Raji (cell line): ENCODE results near the gene TAF1L.

Experiments used
- POLR2A ChIP-seq: IDR thresholded peaks from 2 replicates; pipeline ENCODE4 v1.6.1; 2011; ENCODE audit warnings: low read depth, low read length, control low read depth; ENCODE audit not compliant: insufficient read depth

The TAF1L gene

GRCh38 chr9:32603914-32604852 lies 31.3 kb downstream of the TAF1L start:
- no peak for TF ChIP-seq POLR2A

GRCh38 chr9:32596936-32597335 lies 38.5 kb downstream of the TAF1L start:
- TF ChIP-seq POLR2A, result no peak

DNA sequence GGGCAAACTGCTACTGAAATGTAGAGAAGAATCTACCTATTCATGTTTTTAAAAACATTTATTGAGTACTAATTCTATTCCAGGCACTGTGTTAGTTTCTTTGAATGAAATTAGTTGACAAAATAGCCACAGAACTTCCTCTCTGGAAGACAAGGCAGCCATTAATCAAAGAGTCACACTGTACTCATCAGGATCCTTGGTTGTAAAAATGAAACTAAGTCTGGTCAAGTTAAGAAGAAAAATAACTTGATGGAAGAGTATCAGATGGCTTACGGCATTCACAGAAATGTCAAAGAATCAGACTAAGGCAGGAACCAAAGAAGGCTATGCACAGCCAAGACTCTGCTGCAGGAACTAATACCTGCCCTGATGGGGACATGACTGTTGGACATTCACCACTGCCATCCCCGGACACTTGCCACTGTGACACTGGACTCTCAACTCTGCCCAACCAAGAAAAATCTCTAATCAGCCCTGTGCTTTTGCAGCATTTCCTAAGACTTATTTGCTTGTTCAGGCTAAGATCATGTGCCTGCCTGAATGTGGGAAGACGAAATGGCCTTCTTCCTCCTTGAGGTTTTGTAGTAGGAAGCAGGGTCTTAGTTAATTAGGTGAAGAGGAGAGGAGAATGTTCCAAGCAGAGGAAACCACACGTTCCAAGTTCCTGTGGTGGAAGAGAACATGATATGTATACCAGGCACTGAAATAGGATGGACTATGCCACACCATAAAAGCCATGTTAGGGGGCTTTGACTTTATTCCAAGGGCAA lies 39.2 kb downstream of the TAF1L start:
- TF ChIP-seq POLR2A, result no peak

DNA sequence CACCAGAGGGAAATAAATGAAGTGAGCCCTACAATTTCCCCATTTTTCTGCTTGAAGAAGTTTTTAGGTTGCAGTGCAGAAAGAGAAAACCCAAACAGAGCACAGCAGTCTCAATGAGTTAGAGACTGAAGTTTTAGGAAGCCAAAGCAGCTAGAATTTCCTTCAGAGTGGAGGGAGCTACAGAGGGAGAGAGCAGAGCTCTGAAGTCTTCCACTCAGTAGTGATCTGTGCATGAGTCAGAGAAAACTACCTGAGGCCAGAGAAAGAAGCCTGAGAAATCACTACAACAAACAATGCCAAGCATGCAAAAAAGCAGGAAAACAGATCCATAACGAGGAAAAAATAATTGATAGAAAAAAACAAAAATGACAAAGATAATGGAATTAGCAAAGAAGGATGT lies 44.6 kb downstream of the TAF1L start:
- no peak for TF ChIP-seq POLR2A

- TF ChIP-seq POLR2A, result no peak
These were observed 45.0 kb downstream of the TAF1L start for GRCh38 chr9:32590476-32590875.

DNA sequence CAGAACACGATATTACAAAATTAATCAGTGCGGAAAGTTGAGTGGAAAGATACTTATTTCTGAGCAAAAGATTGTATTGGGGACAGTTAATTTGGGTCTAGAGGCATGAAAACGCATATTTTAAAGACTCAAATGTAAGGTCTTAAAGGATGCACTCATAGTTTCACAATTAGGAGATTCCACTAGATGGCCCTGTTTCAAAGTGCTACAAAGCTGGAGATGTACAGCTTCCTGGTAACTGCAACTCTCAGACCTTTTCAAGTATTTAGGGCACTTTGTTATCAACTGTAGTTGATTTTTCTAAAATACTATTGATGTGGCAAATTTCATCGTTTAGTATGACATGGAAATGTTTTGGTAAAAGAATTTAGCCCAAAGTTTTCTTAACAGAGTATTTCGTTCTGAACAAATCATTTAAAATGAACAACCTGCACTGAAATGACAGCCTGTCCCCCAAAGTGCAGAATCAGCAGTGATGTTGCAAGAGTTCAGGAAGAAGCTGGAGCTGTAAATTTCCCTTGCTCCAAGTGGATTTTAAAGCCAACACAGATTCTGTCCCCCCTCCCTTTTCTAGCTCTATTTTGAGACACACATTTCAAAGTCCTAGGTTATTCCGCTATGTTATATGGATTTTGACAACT lies 46.3 kb downstream of the TAF1L start:
- no peak for TF ChIP-seq POLR2A

DNA sequence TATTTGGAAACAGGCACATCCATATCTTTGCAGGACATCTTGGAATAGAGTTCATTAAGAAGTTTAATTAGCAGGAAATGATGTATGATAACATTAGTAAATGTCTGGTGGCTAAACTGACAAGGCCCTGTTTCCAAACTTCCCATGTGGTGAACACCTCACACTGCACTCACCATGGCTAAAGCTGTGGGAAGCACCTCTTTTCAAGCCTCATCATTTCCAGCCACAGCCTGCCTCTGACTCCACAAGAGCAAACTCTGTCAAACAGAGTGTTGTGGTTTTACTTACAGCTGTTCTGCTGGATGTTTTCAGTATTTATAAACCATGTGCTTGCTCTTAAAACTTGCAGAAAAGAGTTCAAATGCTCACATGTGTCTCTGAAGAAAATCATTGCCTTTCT lies 47.6 kb downstream of the TAF1L start:
- no peak for TF ChIP-seq POLR2A

GRCh38 chr9:32584784-32585183 lies 50.7 kb downstream of the TAF1L start:
- no peak for TF ChIP-seq POLR2A

GRCh38 chr9:32581512-32582143 lies 53.8 kb downstream of the TAF1L start:
- no peak for TF ChIP-seq POLR2A

GRCh38 chr9:32580631-32581300 lies 54.7 kb downstream of the TAF1L start:
- no peak for TF ChIP-seq POLR2A

DNA sequence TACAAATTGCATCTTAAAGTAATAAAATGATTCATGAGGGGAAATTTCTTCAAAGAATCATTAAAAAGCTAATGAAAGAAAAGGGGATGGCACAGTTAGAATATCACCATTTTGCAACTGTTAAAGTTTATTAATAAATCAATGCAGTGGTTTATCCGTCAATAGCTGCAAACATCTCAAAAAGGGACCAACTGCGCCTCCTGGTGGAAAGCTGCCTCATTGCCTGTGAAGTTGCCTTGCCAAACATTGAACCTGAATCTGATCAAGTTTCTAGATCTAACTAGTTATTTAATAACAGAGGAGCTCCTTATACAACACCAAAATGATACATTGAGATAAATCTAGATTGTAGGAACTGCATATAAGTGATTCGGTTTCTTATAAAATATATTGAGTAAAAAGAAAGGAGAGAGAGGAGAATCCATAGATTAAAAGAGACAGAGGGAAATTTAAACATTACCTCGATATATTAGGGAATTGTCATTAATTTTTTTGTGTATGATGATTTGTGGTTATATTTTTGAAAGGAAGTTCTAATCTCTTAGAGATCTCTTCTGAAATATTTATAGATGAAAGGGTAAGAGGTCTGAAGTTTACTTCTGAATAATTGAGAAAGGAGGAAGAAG lies 55.6 kb downstream of the TAF1L start:
- no peak for TF ChIP-seq POLR2A
